GM23338 (cell line): ENCODE data around the gene CNDP2. TPM values are rescaled to one million over a fixed set of nuclear protein-coding genes. Genes with fewer than 3 reads are reported as not detected.
A peak's percentile ranks its signal among the peaks of the same experiment; 100 is the strongest.
"Not testable (repeated sequence)": the region's sequence is repeated elsewhere in the genome, so short reads cannot be mapped to it uniquely, and the experiment has no call there.

Source experiments
- ATAC-seq: fragments of 200-7000 bp; cut with Tn5 transposase; 3 replicates; pipeline ENCODE4 v1.9.1; 2020
- DNase-seq: peaks from one replicate; pipeline ENCODE4 v3.0.0-alpha.2; 2015; ENCODE audit warnings: low spot score
- H2AFZ ChIP-seq: fragments of 200-600 bp; sonication (generic); 2 replicates; pipeline ENCODE4 v1.8.0; 2016; ENCODE audit warnings: antibody characterized with exemption, mild to moderate bottlenecking, moderate library complexity
- H3F3A ChIP-seq: fragments of 200-600 bp; sonication (generic); replicated peaks from 2 replicates; pipeline ENCODE4 v1.8.0; 2017; ENCODE audit warnings: antibody characterized with exemption, mixed run types, low read depth
- H3K27ac ChIP-seq: fragments of 200-600 bp; sonication (generic); 2 replicates; pipeline ENCODE4 v1.6.1; 2016; ENCODE audit warnings: low read depth
- H3K27me3 ChIP-seq: fragments of 200-600 bp; sonication (generic); 2 replicates; pipeline ENCODE4 v1.8.0; 2016; ENCODE audit warnings: mild to moderate bottlenecking, mixed run types, moderate library complexity; ENCODE audit not compliant: insufficient read depth
- H3K36me3 ChIP-seq: fragments of 200-600 bp; sonication (generic); 2 replicates; pipeline ENCODE4 v1.8.0; 2016; ENCODE audit warnings: mild to moderate bottlenecking; ENCODE audit not compliant: insufficient read depth
- H3K4me1 ChIP-seq: fragments of 200-600 bp; sonication (generic); 2 replicates; pipeline ENCODE4 v1.8.0; 2016; ENCODE audit warnings: mild to moderate bottlenecking, moderate library complexity; ENCODE audit not compliant: insufficient read depth
- H3K4me2 ChIP-seq: fragments of 200-600 bp; sonication (generic); 2 replicates; pipeline ENCODE4 v1.7.1; 2017; ENCODE audit warnings: mixed run types
- H3K4me3 ChIP-seq: fragments of 200-600 bp; sonication (generic); 2 replicates; pipeline ENCODE4 v1.6.1; 2016; ENCODE audit warnings: mixed run types
- H3K79me2 ChIP-seq: fragments of 200-600 bp; sonication (generic); replicated peaks from 2 replicates; pipeline ENCODE4 v1.8.0; 2017; ENCODE audit warnings: mild to moderate bottlenecking; ENCODE audit not compliant: insufficient read depth
- H3K9me2 ChIP-seq: fragments of 200-600 bp; sonication (generic); 2 replicates; pipeline ENCODE4 v1.8.0; 2017; ENCODE audit not compliant: insufficient read depth
- H4K20me1 ChIP-seq: fragments of 200-600 bp; sonication (generic); replicated peaks from 2 replicates; pipeline ENCODE4 v1.8.0; 2017; ENCODE audit warnings: mild to moderate bottlenecking; ENCODE audit not compliant: insufficient read depth
- H3K27ac Mint-ChIP-seq: 2 replicates; pipeline ENCODE4 v1.8.0; 2020; ENCODE audit warnings: inconsistent platforms, mild to moderate bottlenecking, moderate library complexity, mixed read lengths
- H3K27me3 Mint-ChIP-seq: 3 replicates; pipeline ENCODE4 v1.8.0; 2022; ENCODE audit warnings: low read depth, mild to moderate bottlenecking, moderate library complexity, mixed read lengths, inconsistent platforms; ENCODE audit not compliant: insufficient read depth, poor library complexity
- H3K36me3 Mint-ChIP-seq: 3 replicates; pipeline ENCODE4 v1.8.0; 2021; ENCODE audit warnings: low read depth, mild to moderate bottlenecking, inconsistent platforms, moderate library complexity, mixed read lengths
- H3K4me1 Mint-ChIP-seq: 3 replicates; pipeline ENCODE4 v1.8.0; 2020; ENCODE audit warnings: mild to moderate bottlenecking, inconsistent platforms, mixed read lengths
- H3K4me3 Mint-ChIP-seq: 3 replicates; pipeline ENCODE4 v1.8.0; 2021; ENCODE audit warnings: moderate library complexity, mild to moderate bottlenecking, inconsistent platforms, mixed read lengths
- H3K9me3 Mint-ChIP-seq: 3 replicates; pipeline ENCODE4 v1.8.0; 2020; ENCODE audit warnings: moderate library complexity, mild to moderate bottlenecking, inconsistent platforms, mixed read lengths
- CREB1 ChIP-seq: fragments of 250-450 bp; sonication (Bioruptor Pico); IDR thresholded peaks from 2 replicates; pipeline ENCODE4 v1.5.0; 2020; ENCODE audit warnings: low read depth, mild to moderate bottlenecking, moderate library complexity
- CTCF ChIP-seq, 2 experiments: fragments of 200-600 bp in 1 of 2; sonication (generic) in 1 of 2; conservative IDR thresholded peaks; 2 replicates each; pipeline versions ENCODE4 v1.5.1 to v1.6.1; 2016 to 2017; ENCODE audit warnings: antibody characterized with exemption in 2 of 2, low read depth in 2 of 2, mild to moderate bottlenecking in 2 of 2, moderate library complexity in 1 of 2
- ETS1 ChIP-seq: IDR thresholded peaks from 2 replicates; pipeline ENCODE4 v1.6.1; 2016; ENCODE audit warnings: antibody characterized with exemption
- EZH2 ChIP-seq: fragments of 200-600 bp; sonication (generic); IDR thresholded peaks from one replicate; pipeline ENCODE4 v1.8.0; 2017; ENCODE audit warnings: antibody characterized with exemption, mild to moderate bottlenecking, low read depth; ENCODE audit not compliant: unreplicated experiment
- EZH2phosphoT487 ChIP-seq: fragments of 200-600 bp; sonication (generic); IDR thresholded peaks from one replicate; pipeline ENCODE4 v1.8.1; 2018; ENCODE audit warnings: antibody characterized with exemption; ENCODE audit not compliant: unreplicated experiment
- JUNB ChIP-seq: IDR thresholded peaks from one replicate; pipeline ENCODE4 v1.6.1; 2016; ENCODE audit warnings: antibody characterized with exemption; ENCODE audit not compliant: unreplicated experiment
- NANOG ChIP-seq: IDR thresholded peaks from 2 replicates; pipeline ENCODE4 v1.6.1; 2016; ENCODE audit warnings: antibody characterized with exemption, borderline replicate concordance
- REST ChIP-seq: IDR thresholded peaks from one replicate; pipeline ENCODE4 v1.6.1; 2018; ENCODE audit warnings: antibody characterized with exemption; ENCODE audit not compliant: unreplicated experiment
- ZNF331 ChIP-seq: fragments of 250-450 bp; sonication (Bioruptor Pico); IDR thresholded peaks from 2 replicates; pipeline ENCODE4 v1.5.0; 2020; ENCODE audit warnings: low read depth, mild to moderate bottlenecking, moderate library complexity
- polyA plus RNA-seq: library from polyadenylated mRNA; unstranded; fragments of >200 nt; fragmentation: Nextera tagmentation; extraction: Ambion mirVana; gene quantifications from 2 replicates; pipeline ENCODE4 v1.2.1, GENCODE V29; 2016
- total RNA-seq: library from RNA; depleted of rRNA; stranded (reverse); fragments of >200 nt; shearing (Covaris generic); gene quantifications from 2 replicates; pipeline ENCODE4 v1.2.3, GENCODE V29; 2014

Gene CNDP2
- total and polyA plus RNA-seq, 2 experiments from 2014 or later: 116 to 175 TPM

- H3K4me3 ChIP-seq: not testable (repeated sequence)
Measured at GRCh38 chr18:74500774-74501173, 4.6 kb downstream of the CNDP2 start.

GRCh38 chr18:74501386-74501785 is 5.2 kb downstream of the CNDP2 start:
- no peak overlapping the region for H2AFZ ChIP-seq

More at GRCh38 chr18:74500774-74501173, 4.6 kb downstream of the CNDP2 start:
- not testable (repeated sequence) for H2AFZ ChIP-seq, H3K27me3 ChIP-seq, H3K9me2 ChIP-seq, H3F3A ChIP-seq, DNase-seq, ATAC-seq, H3K27me3 Mint-ChIP-seq, H3K9me3 Mint-ChIP-seq, H3K4me2 ChIP-seq, H3K4me3 Mint-ChIP-seq
- peaks cover 53% of the 10 kb centered on the region for H3K79me2 ChIP-seq
- peak overlapping the region; percentile 55; the same call in 1 of the 2 replicates for H3K27ac Mint-ChIP-seq
- peaks cover 39% of the 10 kb centered on the region for H3K36me3 ChIP-seq
- H3K4me1 ChIP-seq: peaks cover 12% of the 10 kb centered on the region
- peaks cover 39% of the 10 kb centered on the region for H3K4me1 Mint-ChIP-seq
- peaks cover 21% of the 10 kb centered on the region for H4K20me1 ChIP-seq
- H3K36me3 Mint-ChIP-seq: peaks cover 73% of the 10 kb centered on the region
- 0 out of 2 replicates have a peak overlapping the region, but pooled peaks have one; percentile 32 for H3K27ac ChIP-seq

GRCh38 chr18:74503137-74503536 is 7.0 kb downstream of the CNDP2 start:
- Mint-ChIP-seq H3K4me1 (peaks cover 44% of the 10 kb centered on the region), H3K4me3 (no peak overlapping the region), H3K9me3 (no peaks in the 10 kb centered on the region), H3K36me3 (peaks cover 82% of the 10 kb centered on the region), H3K27ac (no peak overlapping the region), H3K27me3 (peaks cover 2% of the 10 kb centered on the region)
- no peaks in the 10 kb centered on the region for H3K27me3 ChIP-seq
- H3K4me1 ChIP-seq: no peaks in the 10 kb centered on the region; the same call in 1 of the 2 replicates
- DNase-seq (no peak), ATAC-seq (no peak)
- H3F3A ChIP-seq: no peaks in the 10 kb centered on the region
- no peak overlapping the region for H3K4me3 ChIP-seq
- H3K36me3 ChIP-seq: peaks cover 42% of the 10 kb centered on the region
- TF ChIP-seq CTCF (conservative IDR thresholded peaks at IDR 0.05; ENCODE audit: low read depth in 2 of 2) (no peak), ETS1 (no peak), ZNF331 (CRISPR knock-in tag) (no peak), CREB1 (CRISPR knock-in tag) (no peak), REST (no peak), EZH2phosphoT487 (no peak), NANOG (no peak), JUNB (no peak), EZH2 (no peak)
- H3K27ac ChIP-seq: no peak overlapping the region
- H4K20me1 ChIP-seq: peaks cover 18% of the 10 kb centered on the region
- H3K79me2 ChIP-seq: peaks cover 35% of the 10 kb centered on the region
- H3K4me2 ChIP-seq: no peak overlapping the region
- H3K9me2 ChIP-seq: no peaks in the 10 kb centered on the region
- no peak overlapping the region for H2AFZ ChIP-seq

More at GRCh38 chr18:74501386-74501785, 5.2 kb downstream of the CNDP2 start:
- Mint-ChIP-seq H3K36me3 (peaks cover 77% of the 10 kb centered on the region), H3K27ac (peak overlapping the region; percentile 45; the same call in 1 of the 2 replicates), H3K27me3 (peaks cover 4% of the 10 kb centered on the region), H3K4me3 (no peak overlapping the region), H3K4me1 (peaks cover 41% of the 10 kb centered on the region), H3K9me3 (no peaks in the 10 kb centered on the region)
- H3K4me1 ChIP-seq: peaks cover 12% of the 10 kb centered on the region
- TF ChIP-seq ZNF331 (CRISPR knock-in tag): no peak
- 0 out of 2 replicates have a peak overlapping the region, but pooled peaks have one; percentile 32 for H3K27ac ChIP-seq
- H3F3A ChIP-seq: no peaks in the 10 kb centered on the region
- H3K79me2 ChIP-seq: peaks cover 53% of the 10 kb centered on the region
- no peak overlapping the region for H3K4me2 ChIP-seq
- no peak for DNase-seq
- peaks cover 25% of the 10 kb centered on the region for H4K20me1 ChIP-seq
- H3K36me3 ChIP-seq: peaks cover 39% of the 10 kb centered on the region
- no peak overlapping the region for H3K4me3 ChIP-seq
- ATAC-seq: no peak
- no peaks in the 10 kb centered on the region for H3K27me3 ChIP-seq
- no peaks in the 10 kb centered on the region for H3K9me2 ChIP-seq
